ENCODE results near the gene FOXC1.

FOXC1 gene

GRCh38 chr6:1584996-1585668 is 24.6 kb upstream of the FOXC1 start:
- no peak overlapping the region for H3K27ac ChIP-seq (ENCODE audit: low read depth, low read length)
- H3K27me3 ChIP-seq (ENCODE audit: insufficient read depth, low read length): no peaks in the 10 kb centered on the region
- no peak overlapping the region for H3K4me3 ChIP-seq (ENCODE audit: low read length)

GRCh38 chr6:1585669-1586049 is 24.1 kb upstream of the FOXC1 start:
- Histone ChIP-seq H3K27ac (ENCODE audit: low read depth, low read length) (no peak overlapping the region), H3K9ac (ENCODE audit: low read depth, low read length) (no peak overlapping the region), H3K36me3 (ENCODE audit: insufficient read depth, low read length) (no peaks in the 10 kb centered on the region), H3K4me1 (ENCODE audit: insufficient read depth, low read length) (no peaks in the 10 kb centered on the region), H3K27me3 (ENCODE audit: insufficient read depth, low read length) (no peaks in the 10 kb centered on the region), H3K4me3 (ENCODE audit: low read length) (no peak overlapping the region), H3K9me3 (ENCODE audit: insufficient read depth, low read depth, low read length) (no peaks in the 10 kb centered on the region)
- WGBS: 88% methylated on average over 12 of the region's 12 CpGs

More at GRCh38 chr6:1584996-1585668, 24.6 kb upstream of the FOXC1 start:
- WGBS: 94% methylated on average over 14 of the region's 14 CpGs
- Histone ChIP-seq H3K4me1 (ENCODE audit: insufficient read depth, low read length) (no peaks in the 10 kb centered on the region), H3K9me3 (ENCODE audit: insufficient read depth, low read depth, low read length) (no peaks in the 10 kb centered on the region), H3K9ac (ENCODE audit: low read depth, low read length) (no peak overlapping the region), H3K36me3 (ENCODE audit: insufficient read depth, low read length) (no peaks in the 10 kb centered on the region)

- H3K36me3 ChIP-seq (ENCODE audit: insufficient read depth, low read length): no peaks in the 10 kb centered on the region
- H3K4me1 ChIP-seq (ENCODE audit: insufficient read depth, low read length): no peaks in the 10 kb centered on the region
- H3K27ac ChIP-seq (ENCODE audit: low read depth, low read length): no peak overlapping the region
- H3K27me3 ChIP-seq (ENCODE audit: insufficient read depth, low read length): no peaks in the 10 kb centered on the region
- no peak overlapping the region for H3K4me3 ChIP-seq (ENCODE audit: low read length)
- H3K9ac ChIP-seq (ENCODE audit: low read depth, low read length): no peak overlapping the region
- WGBS: 83% methylated on average over 7 of the region's 7 CpGs
- no peaks in the 10 kb centered on the region for H3K9me3 ChIP-seq (ENCODE audit: insufficient read depth, low read depth, low read length)
Measured at GRCh38 chr6:1586256-1586655, 23.5 kb upstream of the FOXC1 start.

GRCh38 chr6:1586861-1587450 is 22.8 kb upstream of the FOXC1 start:
- no peaks in the 10 kb centered on the region for H3K4me1 ChIP-seq (ENCODE audit: insufficient read depth, low read length)
- 87% methylated on average over 5 of the region's 5 CpGs for WGBS
- H3K9ac ChIP-seq (ENCODE audit: low read depth, low read length): no peak overlapping the region
- H3K36me3 ChIP-seq (ENCODE audit: insufficient read depth, low read length): no peaks in the 10 kb centered on the region
- no peak overlapping the region for H3K27ac ChIP-seq (ENCODE audit: low read depth, low read length)
- no peaks in the 10 kb centered on the region for H3K9me3 ChIP-seq (ENCODE audit: insufficient read depth, low read depth, low read length)
- H3K27me3 ChIP-seq (ENCODE audit: insufficient read depth, low read length): no peaks in the 10 kb centered on the region
- no peak overlapping the region for H3K4me3 ChIP-seq (ENCODE audit: low read length)

- 96% methylated on average over 7 of the region's 7 CpGs for WGBS
- Histone ChIP-seq H3K36me3 (ENCODE audit: insufficient read depth, low read length) (no peaks in the 10 kb centered on the region), H3K4me1 (ENCODE audit: insufficient read depth, low read length) (no peaks in the 10 kb centered on the region), H3K27me3 (ENCODE audit: insufficient read depth, low read length) (no peaks in the 10 kb centered on the region), H3K9me3 (ENCODE audit: insufficient read depth, low read depth, low read length) (no peaks in the 10 kb centered on the region), H3K4me3 (ENCODE audit: low read length) (no peak overlapping the region), H3K9ac (ENCODE audit: low read depth, low read length) (no peak overlapping the region), H3K27ac (ENCODE audit: low read depth, low read length) (no peak overlapping the region)
Measured at GRCh38 chr6:1587546-1587945, 22.2 kb upstream of the FOXC1 start.

GRCh38 chr6:1587977-1588376 is 21.7 kb upstream of the FOXC1 start:
- Histone ChIP-seq H3K27ac (ENCODE audit: low read depth, low read length) (no peak overlapping the region), H3K27me3 (ENCODE audit: insufficient read depth, low read length) (no peaks in the 10 kb centered on the region), H3K9me3 (ENCODE audit: insufficient read depth, low read depth, low read length) (no peaks in the 10 kb centered on the region), H3K4me1 (ENCODE audit: insufficient read depth, low read length) (no peaks in the 10 kb centered on the region), H3K9ac (ENCODE audit: low read depth, low read length) (no peak overlapping the region), H3K4me3 (ENCODE audit: low read length) (no peak overlapping the region), H3K36me3 (ENCODE audit: insufficient read depth, low read length) (no peaks in the 10 kb centered on the region)
- 95% methylated on average over 12 of the region's 12 CpGs for WGBS

- Histone ChIP-seq H3K4me1 (ENCODE audit: insufficient read depth, low read length) (no peaks in the 10 kb centered on the region), H3K27ac (ENCODE audit: low read depth, low read length) (no peak overlapping the region), H3K27me3 (ENCODE audit: insufficient read depth, low read length) (0 out of 2 replicates have a peak, but pooled peaks cover 2% of the 10 kb centered on the region), H3K9ac (ENCODE audit: low read depth, low read length) (no peak overlapping the region), H3K4me3 (ENCODE audit: low read length) (no peak overlapping the region), H3K9me3 (ENCODE audit: insufficient read depth, low read depth, low read length) (no peaks in the 10 kb centered on the region), H3K36me3 (ENCODE audit: insufficient read depth, low read length) (no peaks in the 10 kb centered on the region)
- 94% methylated on average over 6 of the region's 6 CpGs for WGBS
Measured at GRCh38 chr6:1589208-1589607, 20.5 kb upstream of the FOXC1 start.

GRCh38 chr6:1590580-1590979 is 19.1 kb upstream of the FOXC1 start:
- H3K27ac ChIP-seq (ENCODE audit: low read depth, low read length): no peak overlapping the region
- no peaks in the 10 kb centered on the region for H3K36me3 ChIP-seq (ENCODE audit: insufficient read depth, low read length)
- no peak overlapping the region for H3K9ac ChIP-seq (ENCODE audit: low read depth, low read length)
- H3K9me3 ChIP-seq (ENCODE audit: insufficient read depth, low read depth, low read length): no peaks in the 10 kb centered on the region
- H3K4me1 ChIP-seq (ENCODE audit: insufficient read depth, low read length): no peaks in the 10 kb centered on the region
- no peak overlapping the region for H3K4me3 ChIP-seq (ENCODE audit: low read length)
- 96% methylated on average over 9 of the region's 9 CpGs for WGBS
- H3K27me3 ChIP-seq (ENCODE audit: insufficient read depth, low read length): 0 out of 2 replicates have a peak, but pooled peaks cover 3% of the 10 kb centered on the region

GRCh38 chr6:1591243-1591642 is 18.5 kb upstream of the FOXC1 start:
- H3K27ac ChIP-seq (ENCODE audit: low read depth, low read length): no peak overlapping the region
- H3K36me3 ChIP-seq (ENCODE audit: insufficient read depth, low read length): no peaks in the 10 kb centered on the region
- no peaks in the 10 kb centered on the region for H3K9me3 ChIP-seq (ENCODE audit: insufficient read depth, low read depth, low read length)
- WGBS: 93% methylated on average over 5 of the region's 5 CpGs
- peaks cover 3% of the 10 kb centered on the region; the same call in 1 of the 2 replicates for H3K4me1 ChIP-seq (ENCODE audit: insufficient read depth, low read length)
- no peak overlapping the region for H3K9ac ChIP-seq (ENCODE audit: low read depth, low read length)
- no peak overlapping the region for H3K4me3 ChIP-seq (ENCODE audit: low read length)
- peaks cover 9% of the 10 kb centered on the region for H3K27me3 ChIP-seq (ENCODE audit: insufficient read depth, low read length)

GRCh38 chr6:1591926-1592325 is 17.8 kb upstream of the FOXC1 start:
- Histone ChIP-seq H3K27ac (ENCODE audit: low read depth, low read length) (no peak overlapping the region), H3K36me3 (ENCODE audit: insufficient read depth, low read length) (no peaks in the 10 kb centered on the region), H3K9me3 (ENCODE audit: insufficient read depth, low read depth, low read length) (no peaks in the 10 kb centered on the region), H3K4me3 (ENCODE audit: low read length) (no peak overlapping the region), H3K27me3 (ENCODE audit: insufficient read depth, low read length) (peaks cover 9% of the 10 kb centered on the region), H3K4me1 (ENCODE audit: insufficient read depth, low read length) (peaks cover 8% of the 10 kb centered on the region), H3K9ac (ENCODE audit: low read depth, low read length) (no peak overlapping the region)
- 93% methylated on average over 6 of the region's 6 CpGs for WGBS

- H3K9me3 ChIP-seq (ENCODE audit: insufficient read depth, low read depth, low read length): no peaks in the 10 kb centered on the region
- peaks cover 9% of the 10 kb centered on the region for H3K27me3 ChIP-seq (ENCODE audit: insufficient read depth, low read length)
- H3K9ac ChIP-seq (ENCODE audit: low read depth, low read length): no peak overlapping the region
- H3K36me3 ChIP-seq (ENCODE audit: insufficient read depth, low read length): no peaks in the 10 kb centered on the region
- 87% methylated on average over 8 of the region's 8 CpGs for WGBS
- H3K27ac ChIP-seq (ENCODE audit: low read depth, low read length): no peak overlapping the region
- H3K4me1 ChIP-seq (ENCODE audit: insufficient read depth, low read length): peaks cover 11% of the 10 kb centered on the region
- no peak overlapping the region for H3K4me3 ChIP-seq (ENCODE audit: low read length)
Measured at GRCh38 chr6:1592852-1593251, 16.9 kb upstream of the FOXC1 start.
